Measurements from ENCODE around the gene AHCYL2.
A peak's percentile ranks its signal among the peaks of the same experiment; 100 is the strongest.

AHCYL2 gene

GRCh38 chr7:129188372-129188891 lies 36.4 kb upstream of the AHCYL2 start, which contains the start of gene SMO:
Gene SMO (plus strand): TSS chr7:129188633. CDS start chr7:129189152, 519 bp downstream.
- TF ChIP-seq, protein P1, sequence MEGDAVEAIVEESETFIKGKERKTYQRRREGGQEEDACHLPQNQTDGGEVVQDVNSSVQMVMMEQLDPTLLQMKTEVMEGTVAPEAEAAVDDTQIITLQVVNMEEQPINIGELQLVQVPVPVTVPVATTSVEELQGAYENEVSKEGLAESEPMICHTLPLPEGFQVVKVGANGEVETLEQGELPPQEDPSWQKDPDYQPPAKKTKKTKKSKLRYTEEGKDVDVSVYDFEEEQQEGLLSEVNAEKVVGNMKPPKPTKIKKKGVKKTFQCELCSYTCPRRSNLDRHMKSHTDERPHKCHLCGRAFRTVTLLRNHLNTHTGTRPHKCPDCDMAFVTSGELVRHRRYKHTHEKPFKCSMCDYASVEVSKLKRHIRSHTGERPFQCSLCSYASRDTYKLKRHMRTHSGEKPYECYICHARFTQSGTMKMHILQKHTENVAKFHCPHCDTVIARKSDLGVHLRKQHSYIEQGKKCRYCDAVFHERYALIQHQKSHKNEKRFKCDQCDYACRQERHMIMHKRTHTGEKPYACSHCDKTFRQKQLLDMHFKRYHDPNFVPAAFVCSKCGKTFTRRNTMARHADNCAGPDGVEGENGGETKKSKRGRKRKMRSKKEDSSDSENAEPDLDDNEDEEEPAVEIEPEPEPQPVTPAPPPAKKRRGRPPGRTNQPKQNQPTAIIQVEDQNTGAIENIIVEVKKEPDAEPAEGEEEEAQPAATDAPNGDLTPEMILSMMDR (IDR thresholded peaks at IDR 0.05; ENCODE audit: low read depth, low read length, missing control alignments): no peak
- no peak within 1 kb of the TSS for H3K27ac ChIP-seq
- H3K4me3 ChIP-seq (ENCODE audit: low read depth, low read length): peak within 1 kb of the TSS; percentile 67
- in situ Hi-C loops (cut with HindIII; ENCODE audit: low pct_ligation_motif_present, low sequenced_read_pairs): no loop called here
- no peak for DNase-seq
- H3K27me3 ChIP-seq (replicated peaks): no peaks in the 10 kb centered on the region
- H3K36me3 ChIP-seq (replicated peaks): no peaks in the 10 kb centered on the region

DNA sequence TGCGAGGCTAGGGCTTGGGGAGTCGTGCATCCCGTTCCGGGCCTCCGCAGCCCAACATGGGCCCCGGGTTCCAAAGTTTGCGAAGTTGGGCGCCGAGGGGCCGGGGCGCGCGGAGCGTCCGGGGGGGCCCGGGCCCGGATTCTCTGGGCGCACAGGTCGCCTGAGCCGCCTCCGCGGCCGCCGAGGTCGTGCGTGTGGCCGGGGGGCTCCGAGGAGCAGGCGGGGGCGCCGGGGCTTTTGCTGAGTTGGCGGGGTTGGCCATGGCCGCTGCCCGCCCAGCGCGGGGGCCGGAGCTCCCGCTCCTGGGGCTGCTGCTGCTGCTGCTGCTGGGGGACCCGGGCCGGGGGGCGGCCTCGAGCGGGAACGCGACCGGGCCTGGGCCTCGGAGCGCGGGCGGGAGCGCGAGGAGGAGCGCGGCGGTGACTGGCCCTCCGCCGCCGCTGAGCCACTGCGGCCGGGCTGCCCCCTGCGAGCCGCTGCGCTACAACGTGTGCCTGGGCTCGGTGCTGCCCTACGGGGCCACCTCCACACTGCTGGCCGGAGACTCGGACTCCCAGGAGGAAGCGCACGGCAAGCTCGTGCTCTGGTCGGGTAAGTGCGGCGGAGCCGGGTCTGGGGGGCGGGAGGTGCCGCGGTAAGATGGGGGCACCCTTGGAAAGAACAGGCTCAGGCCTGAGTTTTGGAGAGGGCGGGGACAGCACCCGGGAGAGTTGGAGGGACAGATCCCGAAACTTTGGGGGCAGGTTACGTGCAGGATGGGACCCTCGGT lies 35.8 kb upstream of the AHCYL2 start:
- Histone ChIP-seq H3K27ac (no peak overlapping the region), H3K36me3 (replicated peaks) (no peaks in the 10 kb centered on the region), H3K27me3 (replicated peaks) (no peaks in the 10 kb centered on the region), H3K4me3 (ENCODE audit: low read depth, low read length) (peak overlapping the region; percentile 67)
- in situ Hi-C loops (cut with HindIII; ENCODE audit: low pct_ligation_motif_present, low sequenced_read_pairs): no loop called here
- no peak for DNase-seq
- TF ChIP-seq, protein P1 (IDR thresholded peaks at IDR 0.05; ENCODE audit: low read depth, low read length, missing control alignments): no peak

GRCh38 chr7:129189661-129190310 lies 35.0 kb upstream of the AHCYL2 start:
- in situ Hi-C loops (cut with HindIII; ENCODE audit: low pct_ligation_motif_present, low sequenced_read_pairs): no loop called here
- Histone ChIP-seq H3K4me3 (ENCODE audit: low read depth, low read length) (peak overlapping the region; percentile 67), H3K27ac (no peak overlapping the region), H3K36me3 (replicated peaks) (no peaks in the 10 kb centered on the region), H3K27me3 (replicated peaks) (no peaks in the 10 kb centered on the region)
- no peak for DNase-seq
- TF ChIP-seq, protein P1 (IDR thresholded peaks at IDR 0.05; ENCODE audit: low read depth, low read length, missing control alignments): no peak

DNA sequence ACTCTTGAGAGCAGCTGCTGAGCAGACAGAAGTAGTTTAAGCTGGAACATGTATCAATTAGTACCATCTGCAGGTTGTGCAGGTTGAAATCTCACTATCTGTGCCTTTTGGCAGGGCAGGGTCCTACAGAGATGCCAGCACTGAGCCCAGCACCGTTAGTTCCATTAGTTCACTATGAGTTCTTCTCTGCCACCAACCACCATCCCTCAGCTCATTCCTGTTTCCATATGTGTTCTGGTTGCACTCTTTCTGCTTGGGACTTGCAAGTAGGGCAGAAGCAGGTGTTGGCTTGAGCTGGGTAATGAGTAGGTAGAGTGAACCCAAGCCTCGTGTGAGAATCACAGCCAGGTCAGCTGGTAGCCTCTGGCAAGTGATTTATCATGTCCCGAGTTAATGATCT lies 33.6 kb upstream of the AHCYL2 start:
- H3K27ac ChIP-seq: no peak overlapping the region
- TF ChIP-seq, protein P1 (IDR thresholded peaks at IDR 0.05; ENCODE audit: low read depth, low read length, missing control alignments): no peak
- DNase-seq: no peak
- in situ Hi-C loops (cut with HindIII; ENCODE audit: low pct_ligation_motif_present, low sequenced_read_pairs): no loop called here
- H3K4me3 ChIP-seq (ENCODE audit: low read depth, low read length): no peak overlapping the region
- no peaks in the 10 kb centered on the region for H3K27me3 ChIP-seq (replicated peaks)
- H3K36me3 ChIP-seq (replicated peaks): no peaks in the 10 kb centered on the region

GRCh38 chr7:129193892-129194291 lies 30.9 kb upstream of the AHCYL2 start:
- H3K27ac ChIP-seq: no peak overlapping the region
- in situ Hi-C loops (cut with HindIII; ENCODE audit: low pct_ligation_motif_present, low sequenced_read_pairs): no loop called here
- no peak overlapping the region for H3K4me3 ChIP-seq (ENCODE audit: low read depth, low read length)
- TF ChIP-seq, protein P1 (IDR thresholded peaks at IDR 0.05; ENCODE audit: low read depth, low read length, missing control alignments): no peak
- no peaks in the 10 kb centered on the region for H3K27me3 ChIP-seq (replicated peaks)
- H3K36me3 ChIP-seq (replicated peaks): no peaks in the 10 kb centered on the region
- DNase-seq: no peak

Measured in brain microvascular endothelial cell (primary cell).